Measurements from ENCODE around the gene BTNL9.
A peak's percentile ranks its signal among the peaks of the same experiment; 100 is the strongest.

BTNL9 gene

GRCh38 chr5:181040631-181040945, 522 bp downstream of the BTNL9 start:
- H3K9me3 ChIP-seq (ENCODE audit: severe bottlenecking): no peaks in the 10 kb centered on the region
- H3K27ac ChIP-seq (ENCODE audit: poor library complexity, severe bottlenecking): no peak overlapping the region
- H3K27me3 ChIP-seq (ENCODE audit: insufficient read depth, poor library complexity, severe bottlenecking): peaks cover 29% of the 10 kb centered on the region
- H3K4me1 ChIP-seq (ENCODE audit: insufficient read depth, poor library complexity, severe bottlenecking): no peaks in the 10 kb centered on the region
- DNase-seq (ENCODE audit: low spot score) (no peak), ATAC-seq (ENCODE audit: low read depth) (no peak)
- no peak for TF ChIP-seq CTCF (IDR thresholded peaks at IDR 0.05; ENCODE audit: poor library complexity, severe bottlenecking)
- H3K4me3 ChIP-seq (ENCODE audit: severe bottlenecking): no peak overlapping the region
- no peaks in the 10 kb centered on the region for H3K36me3 ChIP-seq (ENCODE audit: low read depth)

GRCh38 chr5:181041043-181041442, 977 bp downstream of the BTNL9 start:
- H3K27me3 ChIP-seq (ENCODE audit: insufficient read depth, poor library complexity, severe bottlenecking): peaks cover 29% of the 10 kb centered on the region
- ATAC-seq (ENCODE audit: low read depth) (no peak), DNase-seq (ENCODE audit: low spot score) (no peak)
- H3K36me3 ChIP-seq (ENCODE audit: low read depth): no peaks in the 10 kb centered on the region
- no peak overlapping the region for H3K4me3 ChIP-seq (ENCODE audit: severe bottlenecking)
- H3K27ac ChIP-seq (ENCODE audit: poor library complexity, severe bottlenecking): no peak overlapping the region
- no peaks in the 10 kb centered on the region for H3K9me3 ChIP-seq (ENCODE audit: severe bottlenecking)
- no peak for TF ChIP-seq CTCF (IDR thresholded peaks at IDR 0.05; ENCODE audit: poor library complexity, severe bottlenecking)
- no peaks in the 10 kb centered on the region for H3K4me1 ChIP-seq (ENCODE audit: insufficient read depth, poor library complexity, severe bottlenecking)

GRCh38 chr5:181042036-181042713, 2.1 kb downstream of the BTNL9 start:
- H3K36me3 ChIP-seq (ENCODE audit: low read depth): no peaks in the 10 kb centered on the region
- no peak for DNase-seq (ENCODE audit: low spot score)
- peaks cover 29% of the 10 kb centered on the region for H3K27me3 ChIP-seq (ENCODE audit: insufficient read depth, poor library complexity, severe bottlenecking)
- no peak overlapping the region for H3K27ac ChIP-seq (ENCODE audit: poor library complexity, severe bottlenecking)
- H3K4me1 ChIP-seq (ENCODE audit: insufficient read depth, poor library complexity, severe bottlenecking): no peaks in the 10 kb centered on the region
- no peaks in the 10 kb centered on the region for H3K9me3 ChIP-seq (ENCODE audit: severe bottlenecking)
- ATAC-seq (ENCODE audit: low read depth): no peak
- H3K4me3 ChIP-seq (ENCODE audit: severe bottlenecking): no peak overlapping the region
- TF ChIP-seq CTCF (IDR thresholded peaks at IDR 0.05; ENCODE audit: poor library complexity, severe bottlenecking): no peak

GRCh38 chr5:181042722-181043121, 2.7 kb downstream of the BTNL9 start:
- DNase-seq (ENCODE audit: low spot score) (no peak), ATAC-seq (ENCODE audit: low read depth) (no peak)
- peaks cover 29% of the 10 kb centered on the region for H3K27me3 ChIP-seq (ENCODE audit: insufficient read depth, poor library complexity, severe bottlenecking)
- H3K27ac ChIP-seq (ENCODE audit: poor library complexity, severe bottlenecking): no peak overlapping the region
- no peaks in the 10 kb centered on the region for H3K36me3 ChIP-seq (ENCODE audit: low read depth)
- no peaks in the 10 kb centered on the region for H3K4me1 ChIP-seq (ENCODE audit: insufficient read depth, poor library complexity, severe bottlenecking)
- H3K4me3 ChIP-seq (ENCODE audit: severe bottlenecking): no peak overlapping the region
- TF ChIP-seq CTCF (IDR thresholded peaks at IDR 0.05; ENCODE audit: poor library complexity, severe bottlenecking): no peak
- no peaks in the 10 kb centered on the region for H3K9me3 ChIP-seq (ENCODE audit: severe bottlenecking)

- Histone ChIP-seq H3K4me3 (ENCODE audit: severe bottlenecking) (no peak overlapping the region), H3K36me3 (ENCODE audit: low read depth) (no peaks in the 10 kb centered on the region), H3K27me3 (ENCODE audit: insufficient read depth, poor library complexity, severe bottlenecking) (peaks cover 33% of the 10 kb centered on the region), H3K9me3 (ENCODE audit: severe bottlenecking) (no peaks in the 10 kb centered on the region), H3K27ac (ENCODE audit: poor library complexity, severe bottlenecking) (no peak overlapping the region), H3K4me1 (ENCODE audit: insufficient read depth, poor library complexity, severe bottlenecking) (no peaks in the 10 kb centered on the region)
- DNase-seq (ENCODE audit: low spot score) (no peak), ATAC-seq (ENCODE audit: low read depth) (peak; percentile 55)
- peak; percentile 37 for TF ChIP-seq CTCF (IDR thresholded peaks at IDR 0.05; ENCODE audit: poor library complexity, severe bottlenecking)
Observed at GRCh38 chr5:181043285-181044092, 3.4 kb downstream of the BTNL9 start.

Data from RWPE2 (cell line).